Stimulated activated CD8-positive, alpha-beta memory T cell treated with anti-CD3 and anti-CD28 coated beads, Interleukin-12 subunit alpha, Interleukin-12 subunit beta, amount 100 ng/mL, for 1 hour (primary cell): Measurements from ENCODE around the gene MYRF.

Experiments
- DNase-seq: peaks from one replicate; pipeline ENCODE4 v3.0.0-alpha.2; 2020; ENCODE audit warnings: low read depth

MYRF gene

DNA sequence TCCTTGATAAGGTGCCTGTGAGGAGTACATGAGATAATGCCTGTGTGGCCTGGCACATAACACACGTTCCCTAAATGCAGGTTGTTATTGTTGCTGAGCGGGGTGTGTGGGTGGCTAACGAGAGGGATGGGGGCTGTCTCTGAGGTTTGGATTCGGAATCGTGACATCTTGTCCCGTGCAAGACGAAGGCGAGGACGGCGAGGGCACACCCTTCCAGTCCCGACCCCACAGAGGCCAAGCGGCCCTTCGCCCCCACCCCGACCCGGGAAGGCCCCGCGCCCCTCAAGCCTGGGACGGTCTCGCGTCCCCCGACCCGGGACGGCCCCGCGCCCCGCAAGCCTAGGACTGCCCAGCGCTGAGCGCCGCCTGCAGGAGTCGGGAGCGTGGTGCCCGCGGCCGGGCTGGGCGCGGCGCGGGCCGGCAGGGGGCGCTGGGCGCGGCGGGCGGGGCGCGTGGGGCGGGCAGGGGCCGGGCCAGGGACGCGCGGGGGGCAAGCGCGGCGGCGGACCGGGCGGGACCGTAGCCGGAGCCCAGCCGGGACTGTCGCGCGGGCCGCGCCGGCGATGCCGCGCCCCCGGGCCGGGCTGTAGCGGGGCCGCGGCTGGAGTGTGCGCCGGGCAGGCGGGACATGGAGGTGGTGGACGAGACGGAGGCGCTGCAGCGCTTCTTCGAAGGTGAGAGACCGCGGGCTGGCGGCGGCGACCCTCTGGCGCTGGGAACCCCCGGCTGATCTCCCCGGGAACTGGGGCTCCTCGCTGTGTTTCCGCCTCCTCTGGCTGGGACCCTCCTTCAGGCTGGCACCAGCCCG is at the start of gene MYRF:
Gene MYRF, plus strand, starts transcription at position 520 of the 808 bp plus-strand sequence. Its CDS starts 109 bp downstream, at position 629.
- no peak for DNase-seq

DNA sequence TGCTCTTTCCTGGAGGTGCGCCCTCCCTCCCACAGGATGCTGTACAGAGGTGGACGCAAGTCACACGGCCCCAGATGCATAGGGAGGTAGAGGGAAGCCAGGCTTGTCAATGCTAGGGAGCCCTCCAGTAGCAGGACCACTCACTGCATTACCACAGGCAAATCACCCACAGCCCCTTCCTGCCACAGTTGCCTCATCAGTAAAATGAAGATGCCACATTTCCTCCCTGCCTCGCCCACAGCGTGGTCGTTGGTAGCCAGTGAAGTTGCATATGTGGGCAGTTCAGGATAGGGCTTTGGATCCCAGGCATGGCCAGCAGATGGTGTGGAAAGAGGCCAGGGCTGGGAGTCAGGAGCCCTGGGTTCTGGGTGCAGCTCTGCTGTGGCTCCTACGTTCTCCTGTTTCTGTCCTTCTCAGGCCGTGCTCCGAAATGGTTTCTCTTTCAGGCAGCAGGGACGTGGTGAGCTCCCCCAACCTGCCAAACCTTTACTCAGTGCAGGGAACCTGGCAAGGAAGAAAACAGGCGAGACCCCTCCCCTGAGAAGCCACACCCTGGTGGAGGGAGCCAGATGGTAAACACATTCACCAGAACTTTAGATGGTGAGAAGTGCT is 49.6 kb upstream of the MYRF start:
- no peak for DNase-seq

DNA sequence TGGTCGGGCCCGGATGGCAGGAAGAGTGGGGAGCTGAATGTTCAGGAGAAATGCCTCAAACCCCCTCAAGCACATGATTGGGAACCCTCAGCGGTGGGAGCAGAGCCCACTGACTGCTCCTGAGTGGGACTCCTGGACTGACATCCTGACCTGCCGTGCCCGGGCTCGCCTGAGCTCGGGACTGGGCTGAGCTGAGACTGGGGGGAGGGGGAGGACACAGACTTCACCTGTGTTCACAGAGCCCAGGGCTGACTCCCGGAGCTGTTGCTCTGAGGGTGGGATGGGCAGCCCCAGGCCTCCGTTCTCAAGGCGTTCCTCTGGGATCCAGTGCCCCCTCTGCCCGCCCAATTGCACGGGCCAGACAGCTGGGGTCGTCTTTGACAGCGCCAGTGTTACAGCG is 47.6 kb upstream of the MYRF start:
- no peak for DNase-seq

DNA sequence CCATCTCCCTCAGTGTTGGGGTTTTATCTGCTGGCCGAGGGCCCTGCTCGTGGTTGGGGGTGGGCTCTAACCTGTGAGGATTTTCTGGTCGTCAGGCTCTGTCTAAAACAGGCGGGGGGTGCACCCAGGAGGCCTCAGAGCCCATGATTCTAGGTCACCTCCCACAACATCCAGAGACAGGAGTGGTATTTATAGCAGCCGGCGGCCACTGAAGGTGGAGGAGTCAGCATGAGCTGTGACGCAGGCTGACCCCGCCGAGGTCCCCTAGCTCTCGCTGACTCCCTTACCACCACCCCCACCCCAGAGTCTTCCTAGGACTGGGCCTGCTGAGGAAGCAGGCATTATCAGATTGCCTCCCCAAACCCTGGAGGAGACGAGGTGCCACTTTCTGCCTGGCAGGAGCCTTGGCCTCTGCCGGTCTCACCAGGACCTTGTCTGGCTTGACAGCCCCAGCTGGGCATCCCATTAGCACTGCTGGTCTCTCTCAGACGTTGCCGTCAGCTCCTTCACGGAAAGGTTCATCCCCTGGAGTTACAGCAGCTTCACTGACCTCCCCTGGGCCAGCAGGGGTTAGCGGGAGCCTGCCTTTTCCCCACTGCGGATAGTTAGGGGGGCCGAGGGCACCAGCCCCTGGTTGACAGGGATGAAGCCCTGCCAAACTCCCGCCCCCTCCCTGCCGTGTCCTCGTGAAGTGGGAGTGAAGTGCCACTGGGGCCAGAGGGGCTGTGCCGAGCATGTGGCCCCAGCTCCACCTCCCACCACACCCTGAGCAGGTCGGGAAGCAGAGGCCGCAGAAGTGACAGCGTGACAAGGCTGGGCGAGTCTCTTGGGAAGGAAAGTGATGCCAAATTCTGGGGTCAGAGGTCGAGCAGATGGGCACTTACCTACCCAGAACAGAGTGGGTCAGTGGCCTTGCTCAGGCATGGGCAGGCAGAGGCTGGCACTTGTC is 45.7 kb upstream of the MYRF start:
- DNase-seq: no peak

DNA sequence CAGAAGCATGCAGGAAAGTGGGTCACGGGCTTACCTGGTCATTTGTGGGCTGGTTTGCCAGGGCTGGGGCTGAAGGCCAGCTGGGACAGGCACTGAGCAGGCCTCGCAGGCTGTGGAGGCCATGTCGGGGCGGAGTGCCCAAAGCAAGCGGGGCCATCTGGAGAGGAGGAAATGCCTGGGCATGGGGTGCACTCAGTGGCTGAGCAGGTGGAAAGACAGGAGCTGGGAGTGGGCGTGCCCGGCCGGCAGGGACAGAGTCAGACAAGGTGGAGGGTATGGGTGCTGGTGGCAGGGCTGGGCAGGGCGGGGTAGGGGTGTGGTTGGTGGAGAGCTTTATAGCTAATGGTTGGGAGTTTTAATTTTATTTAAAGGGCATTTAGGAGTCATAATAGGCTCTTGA is 44.9 kb upstream of the MYRF start:
- no peak for DNase-seq

DNA sequence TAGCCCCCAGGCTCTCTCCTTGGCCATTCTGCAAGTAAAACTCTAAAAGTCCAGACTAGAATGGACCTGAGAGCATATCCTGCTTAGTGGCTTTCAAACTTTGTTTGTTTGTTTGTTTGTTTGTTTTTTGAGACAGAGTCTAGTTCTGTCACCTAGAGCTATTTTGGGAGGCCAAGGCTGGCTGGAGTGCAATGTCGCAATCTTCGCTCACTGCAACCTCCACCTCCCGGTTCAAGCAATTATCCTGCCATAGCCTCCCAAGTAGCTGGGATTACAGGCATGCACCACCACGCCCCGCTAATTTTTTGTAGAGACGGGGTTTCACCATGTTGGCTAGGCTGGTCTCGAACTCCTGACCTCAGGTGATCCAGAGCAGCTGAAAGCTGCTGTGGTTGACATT is 43.3 kb upstream of the MYRF start:
- DNase-seq: no peak

DNA sequence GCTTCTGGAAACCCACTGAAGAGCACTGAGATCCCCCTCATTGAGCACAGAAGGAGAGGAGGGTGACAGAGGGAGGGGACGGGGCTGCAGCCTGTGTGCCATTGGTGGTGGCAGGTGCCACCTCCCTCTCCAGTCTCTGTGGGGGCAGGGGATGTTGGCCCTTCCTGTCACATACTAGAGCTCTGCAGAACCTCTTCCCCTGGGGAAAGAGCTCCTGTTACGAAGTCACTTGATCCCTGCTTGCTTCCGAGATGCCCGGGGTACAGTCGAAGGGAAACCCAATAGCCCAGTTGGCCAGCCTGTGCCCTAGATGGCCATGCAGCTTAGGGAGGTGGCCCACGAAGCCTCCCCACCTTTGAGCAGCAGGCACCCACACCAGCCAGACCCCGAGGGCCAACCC is 42.9 kb upstream of the MYRF start:
- DNase-seq: no peak

DNA sequence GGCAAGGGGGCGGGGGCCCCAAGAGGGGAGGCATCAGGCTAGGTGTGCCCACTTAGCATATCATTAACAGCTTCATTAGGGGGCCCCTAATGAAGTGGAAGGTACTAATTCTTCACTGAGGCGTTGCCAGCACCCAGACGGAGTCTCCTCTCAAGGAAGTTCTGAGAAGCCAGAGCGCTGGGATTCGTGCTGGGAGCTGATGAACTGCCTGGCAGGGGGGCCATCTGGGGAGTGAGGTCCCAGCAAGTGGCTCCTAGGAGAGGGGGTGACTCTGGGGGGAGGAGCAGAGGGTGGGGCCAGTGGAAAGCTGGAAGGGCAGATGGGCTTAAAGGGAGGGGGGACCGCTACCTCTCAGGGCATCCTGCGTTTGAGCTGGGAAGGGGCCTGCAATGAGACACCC is 42.4 kb upstream of the MYRF start:
- no peak for DNase-seq

DNA sequence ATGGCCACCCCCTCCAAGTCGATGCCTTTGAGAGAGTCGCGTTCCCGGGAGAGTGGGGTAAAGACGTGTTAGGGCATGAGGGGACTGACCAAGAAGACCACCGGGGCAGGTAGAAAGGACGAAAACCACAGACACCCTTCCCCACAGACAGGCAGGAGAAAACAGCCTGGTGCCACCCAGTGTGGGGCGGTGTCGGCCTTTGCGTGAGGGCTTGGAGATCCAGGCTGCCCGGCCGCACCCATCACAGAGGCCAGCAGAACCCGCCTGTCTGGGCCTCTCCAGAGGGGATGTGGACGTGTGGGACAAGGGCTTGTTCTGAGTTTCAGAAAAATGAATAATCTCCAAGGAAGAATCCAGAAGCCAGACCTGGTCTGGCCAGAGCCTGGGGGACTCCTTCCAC is 41.4 kb upstream of the MYRF start:
- no peak for DNase-seq

DNA sequence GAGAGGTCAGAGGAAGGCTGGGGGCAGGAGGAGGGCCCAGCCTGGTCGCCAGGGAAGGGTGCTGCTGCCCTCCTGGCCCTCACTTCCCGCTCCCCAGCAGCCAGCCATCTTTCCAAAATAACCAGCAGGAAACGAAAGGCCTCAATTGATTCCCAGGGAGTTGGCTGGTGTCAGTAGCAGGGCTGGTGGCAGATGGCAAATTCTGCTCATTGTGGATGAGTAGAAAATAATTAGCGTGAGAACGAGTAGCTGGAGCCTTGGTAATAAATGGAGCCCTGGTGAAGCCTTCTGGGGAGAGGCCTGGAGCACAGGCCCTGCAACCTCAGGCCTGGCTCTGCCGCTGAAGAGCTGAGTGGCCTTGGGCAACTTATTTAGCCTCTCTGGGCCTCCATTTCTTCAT is 40.9 kb upstream of the MYRF start:
- DNase-seq: no peak

DNA sequence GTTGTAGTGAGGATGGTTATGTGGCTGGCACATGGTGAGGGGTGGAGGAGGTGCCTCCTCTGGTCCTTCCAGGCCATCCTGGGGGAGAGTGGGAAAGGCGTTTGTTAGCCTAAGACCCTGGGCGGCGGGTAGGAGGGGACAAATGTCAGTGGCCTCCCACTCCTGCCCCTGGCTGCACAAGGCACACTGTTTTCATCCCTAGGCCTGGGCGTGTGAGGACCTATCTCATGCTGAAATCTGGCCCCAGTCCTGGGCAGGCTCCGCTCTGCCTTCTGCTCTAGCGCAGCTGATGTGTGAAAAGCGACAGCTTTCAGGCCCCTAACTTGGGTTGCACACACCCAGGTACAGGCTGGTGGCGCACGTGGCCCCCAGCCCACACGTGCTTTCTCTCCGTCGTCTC is 40.1 kb upstream of the MYRF start:
- DNase-seq: no peak

DNA sequence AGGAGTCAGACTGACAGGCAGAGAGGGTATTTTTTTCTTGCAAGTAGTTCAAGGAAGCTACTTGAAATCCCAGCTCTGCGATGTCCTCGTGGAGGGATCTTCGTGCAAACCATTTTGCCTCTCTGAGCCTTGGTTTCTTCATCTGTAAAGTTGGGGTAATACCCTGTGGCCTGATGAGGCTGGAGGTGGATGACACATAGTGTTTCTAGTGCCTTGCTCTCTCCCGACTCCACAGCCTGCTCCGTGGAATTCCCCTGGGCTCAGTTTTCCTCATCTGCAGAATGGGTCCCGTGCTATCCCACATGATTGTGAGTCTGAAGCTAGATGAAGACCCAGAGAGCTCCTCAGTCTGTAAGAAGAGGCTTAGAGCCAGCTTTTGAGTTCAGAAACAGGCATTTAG is 39.6 kb upstream of the MYRF start:
- DNase-seq: no peak

DNA sequence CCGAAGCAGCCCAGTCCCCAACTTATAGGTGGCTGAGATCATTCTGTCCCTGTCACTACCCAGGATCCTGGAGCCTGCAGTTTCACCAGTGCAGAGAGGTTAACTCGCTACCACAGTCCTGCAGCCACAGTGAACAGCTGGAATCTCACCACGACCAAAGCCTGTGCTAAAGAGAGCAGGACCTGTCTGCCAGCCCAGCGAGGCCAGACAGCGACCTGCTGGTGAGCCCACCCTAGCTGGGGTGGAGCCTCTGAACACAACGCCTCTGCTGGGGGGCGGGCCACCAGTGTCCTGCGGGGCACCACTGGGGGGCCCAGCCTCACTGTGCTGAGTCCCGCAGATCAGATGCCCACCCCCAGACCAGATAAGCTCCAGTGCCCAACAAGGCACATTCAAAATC is 39.0 kb upstream of the MYRF start:
- DNase-seq: no peak

DNA sequence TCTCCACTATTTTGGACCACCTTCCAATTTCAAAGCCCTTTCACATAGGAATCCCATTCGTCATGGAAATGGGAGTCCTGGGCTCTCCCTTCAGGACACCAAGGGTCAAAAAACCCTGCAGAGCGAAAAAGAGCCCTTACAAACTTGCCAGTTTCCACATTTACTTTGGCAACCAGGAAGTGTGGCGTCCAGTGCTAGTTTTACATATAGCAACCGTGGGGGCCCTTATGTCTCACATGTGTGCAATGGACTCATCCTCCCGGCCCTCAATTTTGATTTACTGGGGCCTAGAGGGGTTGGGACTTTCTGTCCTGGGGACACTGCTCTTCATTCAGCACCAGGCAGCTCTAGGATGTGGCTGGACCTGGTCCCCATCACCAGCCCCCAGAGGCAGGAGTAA is 38.5 kb upstream of the MYRF start:
- no peak for DNase-seq

DNA sequence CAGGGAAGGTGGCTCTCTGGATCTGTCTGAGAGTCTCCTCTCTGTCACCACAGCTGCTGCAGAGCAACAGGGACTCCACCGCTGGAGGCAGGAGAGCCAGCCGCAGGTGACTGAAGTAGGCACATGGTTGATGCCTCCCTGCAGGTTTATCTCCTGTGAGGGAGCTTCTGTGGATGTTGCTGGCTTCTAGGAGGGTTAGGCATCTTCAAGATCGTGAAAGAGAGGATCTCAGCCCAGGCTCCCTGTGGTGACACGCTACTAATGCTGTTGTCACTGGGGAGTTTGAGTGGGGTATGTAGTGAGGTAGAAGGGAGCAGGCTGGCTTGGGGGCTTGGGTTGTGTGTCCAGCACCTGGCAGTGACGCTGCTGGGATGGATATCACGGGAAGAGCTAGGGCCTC is 38.1 kb upstream of the MYRF start:
- no peak for DNase-seq

DNA sequence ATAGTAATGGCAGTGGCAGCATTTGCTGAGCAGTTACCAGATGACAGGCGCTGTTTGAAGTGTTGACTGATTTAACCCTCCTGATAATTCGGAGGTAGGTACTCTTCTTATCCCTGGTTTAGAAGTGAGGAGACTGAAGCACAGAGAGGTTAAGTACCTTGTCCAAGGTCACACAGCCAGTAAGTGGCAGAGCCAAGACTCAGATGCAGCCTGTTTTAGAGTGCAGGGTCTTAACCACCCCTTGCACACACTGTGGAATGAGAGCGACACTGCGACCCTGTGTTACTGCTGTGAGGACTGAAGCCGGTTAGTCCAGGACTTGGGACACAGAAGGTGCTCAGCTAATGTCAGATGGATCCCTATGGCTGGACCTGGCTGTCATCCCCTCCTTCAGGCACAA is 37.5 kb upstream of the MYRF start:
- DNase-seq: no peak

DNA sequence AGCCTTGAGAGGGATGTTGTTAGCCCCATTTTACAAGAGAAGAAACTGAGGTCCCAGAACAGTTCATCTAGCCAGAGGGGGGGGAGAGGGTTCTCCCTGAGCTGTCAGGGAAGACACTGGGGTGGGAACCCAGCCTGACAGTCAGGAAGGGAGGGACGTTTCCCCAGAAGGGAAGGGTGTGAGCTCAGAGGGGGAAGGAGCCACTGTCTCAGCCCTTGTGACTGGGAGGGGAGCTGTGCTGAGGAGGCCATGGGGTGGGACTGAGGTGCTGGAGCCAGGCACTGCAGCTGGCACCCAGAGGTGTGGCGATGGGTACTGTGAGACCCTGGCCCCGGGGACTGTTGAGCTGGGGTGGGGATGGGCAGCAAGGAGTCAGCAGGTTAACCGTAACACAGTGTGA is 36.6 kb upstream of the MYRF start:
- no peak for DNase-seq

DNA sequence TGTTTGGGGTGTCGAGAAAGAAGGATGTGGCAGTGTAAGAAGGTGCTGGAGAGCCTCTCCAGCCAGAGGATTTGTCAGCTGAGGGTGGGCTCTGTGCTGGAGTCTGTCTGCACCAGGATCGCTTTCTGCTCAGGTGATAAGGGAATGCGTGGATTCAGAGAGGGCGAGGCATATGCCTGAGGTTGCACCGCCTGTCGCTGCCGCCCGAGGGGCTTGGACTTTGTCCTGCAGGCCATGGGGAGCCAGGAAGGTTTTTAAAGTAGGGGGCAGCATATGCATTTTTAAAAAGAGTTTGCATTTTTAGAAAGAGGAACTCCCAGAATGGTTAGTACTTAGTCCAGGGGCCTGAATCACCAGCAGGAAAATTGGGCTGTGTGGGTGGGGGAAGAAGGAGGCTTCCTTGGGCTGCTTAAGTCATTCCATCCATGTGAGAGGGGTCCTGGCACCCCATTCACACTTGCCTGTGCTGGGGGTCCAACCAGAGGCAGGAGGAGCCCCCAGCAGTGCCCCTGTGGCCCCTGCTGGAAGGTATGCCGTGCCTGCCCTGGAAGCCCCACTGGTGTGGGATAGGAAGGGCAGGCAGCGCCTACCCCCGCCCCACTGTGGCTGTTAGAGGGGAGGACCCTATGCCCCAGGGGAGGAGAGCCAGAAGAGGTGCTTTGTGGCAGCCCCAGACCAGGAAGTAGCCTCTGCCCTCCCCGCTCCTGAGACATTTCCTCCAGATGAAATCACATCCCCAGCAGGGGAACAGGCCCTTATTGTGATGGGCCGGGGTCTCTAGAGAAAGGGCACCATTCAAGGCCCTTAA is 35.8 kb upstream of the MYRF start:
- no peak for DNase-seq

DNA sequence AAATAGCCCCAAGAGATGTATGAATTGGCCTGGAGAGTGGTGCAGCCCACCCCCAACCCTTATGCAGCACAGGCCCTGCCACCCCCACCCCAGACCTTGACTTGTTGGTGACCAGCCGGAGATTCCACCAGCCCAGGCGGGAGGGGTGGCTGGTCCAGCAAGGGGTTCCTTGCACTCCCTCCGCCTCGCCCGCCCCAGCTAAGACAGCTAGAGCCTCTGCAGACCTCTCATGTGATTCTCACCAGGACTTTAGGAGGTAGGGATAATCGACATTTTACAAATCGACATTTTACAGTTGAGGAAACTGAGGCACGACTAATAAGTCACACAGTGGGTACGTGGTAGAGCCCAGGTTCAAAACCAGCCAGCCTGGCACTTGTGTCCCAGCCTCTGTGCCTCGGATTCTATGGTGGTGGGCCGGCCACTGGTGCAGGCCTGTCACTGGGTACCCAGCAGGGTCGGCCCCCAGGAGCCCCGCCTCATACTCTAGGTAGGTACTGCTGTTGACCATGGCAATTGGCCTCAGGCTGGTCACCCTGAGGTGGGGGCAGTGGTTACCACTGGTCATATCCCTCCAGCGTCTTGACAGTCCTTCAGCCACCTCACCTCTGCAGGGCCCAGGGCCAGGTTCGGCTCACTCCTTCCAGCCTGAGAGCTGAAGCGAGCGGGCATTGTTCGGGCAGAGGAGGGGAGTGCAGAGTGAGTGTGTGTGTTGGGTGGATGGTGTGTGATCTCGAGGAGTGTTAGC is 35.0 kb upstream of the MYRF start:
- no peak for DNase-seq

DNA sequence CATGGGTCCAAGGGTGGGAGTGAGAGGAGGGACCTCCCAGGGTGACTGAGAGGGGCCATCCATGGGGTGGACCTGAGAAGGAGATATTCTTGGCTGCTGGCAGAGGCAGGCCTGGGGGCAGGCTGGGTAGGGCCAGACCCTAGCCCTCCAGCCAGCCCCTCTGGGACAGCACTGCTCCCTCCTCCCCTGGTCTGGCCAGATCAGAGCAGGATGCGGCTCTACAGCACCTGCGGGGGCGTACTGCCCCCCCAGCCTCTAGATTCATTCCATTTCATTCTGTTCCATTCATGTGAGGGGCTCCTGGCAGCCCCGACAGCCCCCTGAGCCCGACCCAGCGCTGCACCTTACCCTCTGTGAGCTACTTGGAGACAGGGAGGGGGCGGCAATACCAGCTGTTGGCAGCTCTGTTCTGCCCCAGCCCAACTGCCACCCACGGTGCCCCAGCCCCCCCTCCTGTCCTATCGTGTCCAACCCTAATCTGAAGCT is 34.3 kb upstream of the MYRF start:
- DNase-seq: no peak
